Measurements from ENCODE around the gene SHH. TPM values are rescaled to one million over a fixed set of nuclear protein-coding genes. Genes with fewer than 3 reads are reported as not detected.

SHH gene
- total and polyA plus RNA-seq, 7 experiments from 2014 or later, result not detected

DNA sequence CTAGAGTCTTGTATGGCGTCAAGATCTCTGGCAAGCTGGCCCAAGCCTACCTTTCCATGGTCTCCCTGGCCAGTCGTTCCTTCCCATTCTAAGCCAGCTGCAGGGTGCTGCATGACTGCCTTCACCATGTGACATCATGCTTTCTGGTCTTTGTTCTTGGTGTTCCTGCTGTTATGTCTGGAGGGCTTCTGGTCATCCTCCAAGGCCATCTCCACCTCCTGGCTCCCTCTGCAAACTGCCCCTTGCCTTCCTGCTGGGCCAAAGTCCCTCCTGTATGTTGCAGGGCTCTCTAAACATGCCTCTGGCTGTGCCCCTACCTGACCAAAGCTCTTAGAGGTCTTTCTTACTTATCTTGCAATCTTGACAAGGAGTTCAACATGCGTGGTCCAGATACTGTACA, 44.4 kb upstream of the SHH start:
- CTCF ChIA-PET, result no interaction called here
- no peak for ATAC-seq

DNA sequence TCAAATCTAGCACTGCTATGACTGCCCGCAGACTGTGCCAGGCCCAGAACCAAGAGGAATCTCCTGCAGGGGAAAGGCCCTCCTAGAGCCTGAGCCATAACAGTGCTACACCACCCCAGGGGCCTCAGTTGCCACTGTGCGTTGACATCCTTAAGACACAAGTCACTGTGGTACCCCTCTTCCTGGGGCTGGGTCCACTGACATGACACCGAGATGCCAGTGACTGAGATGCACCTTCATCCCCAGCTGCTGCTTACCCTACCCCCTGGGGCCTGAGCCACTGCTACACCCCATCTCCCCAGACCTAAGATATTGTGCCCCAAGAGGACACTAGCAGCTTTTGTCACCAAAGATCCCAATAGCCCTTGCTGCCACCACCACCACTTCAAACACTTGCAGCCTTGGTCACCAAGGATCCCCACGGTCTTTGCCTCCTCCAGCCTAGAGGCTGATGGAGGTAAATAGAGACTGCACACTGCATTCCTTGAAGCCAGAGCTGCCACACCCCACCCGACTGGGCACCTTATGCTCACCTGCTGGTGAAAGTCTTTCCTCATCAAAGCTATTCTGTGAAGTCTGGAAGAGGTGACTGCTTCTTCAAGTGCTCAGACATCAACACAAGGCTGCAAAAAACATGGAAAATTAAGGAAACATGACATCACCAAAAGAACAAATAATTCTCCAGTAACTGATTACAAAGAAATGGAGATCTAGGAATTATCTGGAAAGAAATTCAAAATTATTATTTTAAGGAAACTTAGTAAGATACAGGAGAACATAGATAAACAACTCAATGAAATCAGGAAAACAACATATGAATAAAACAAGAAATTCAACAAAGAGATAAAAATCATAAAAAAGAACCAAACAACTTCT, 40.4 kb upstream of the SHH start:
- H3K36me3 ChIP-seq (ENCODE audit: control insufficient read depth in 2 of 3, insufficient read depth in 3 of 3, low read length in 3 of 3), result no peaks in the 10 kb centered on the region
- intact Hi-C loops (cut with micrococcal nuclease), result no loop called here
- Mint-ChIP-seq H3K27ac (no peak overlapping the region), H3K36me3 (no peaks in the 10 kb centered on the region), H3K9me3 (peaks cover 0 to 4% (median 0%) of the 10 kb centered on the region in 11 donors), H3K4me3 (no peak overlapping the region), H3K27me3 (peaks cover 0 to 32% (median 12%) of the 10 kb centered on the region in 5 donors), H3K4me1 (peaks cover 0 to 1% (median 0%) of the 10 kb centered on the region in 7 donors)
- H3K27me3 ChIP-seq (ENCODE audit: control insufficient read depth in 2 of 2, insufficient read depth in 2 of 2, low read length in 2 of 2), result no peaks in the 10 kb centered on the region
- H3K4me1 ChIP-seq (ENCODE audit: control insufficient read depth in 2 of 2, insufficient read depth in 2 of 2, low read length in 2 of 2), result no peaks in the 10 kb centered on the region
- POLR2A ChIA-PET, result no interaction called here
- H3K9me3 ChIP-seq (ENCODE audit: control insufficient read depth in 2 of 3, low read length in 3 of 3), result no peaks in the 10 kb centered on the region
- no peak overlapping the region for H3K27ac ChIP-seq (ENCODE audit: low read depth, low read length)
- peak in 1 of 9 donors; percentile 11 for DNase-seq
- H3K4me3 ChIP-seq (ENCODE audit: low read length), result no peak overlapping the region
- no peak for ATAC-seq
- CTCF ChIA-PET, result no interaction called here

More for the DNA sequence above, 44.4 kb upstream of the SHH start:
- Mint-ChIP-seq H3K27ac (no peak overlapping the region), H3K36me3 (no peaks in the 10 kb centered on the region), H3K4me3 (no peak overlapping the region), H3K27me3 (peaks cover 0 to 18% (median 11%) of the 10 kb centered on the region in 5 donors), H3K4me1 (no peaks in the 10 kb centered on the region), H3K9me3 (peaks cover 0 to 4% (median 0%) of the 10 kb centered on the region in 11 donors)
- Histone ChIP-seq H3K4me3 (ENCODE audit: low read length) (no peak overlapping the region), H3K36me3 (ENCODE audit: control insufficient read depth in 2 of 3, insufficient read depth in 3 of 3, low read length in 3 of 3) (no peaks in the 10 kb centered on the region), H3K4me1 (ENCODE audit: control insufficient read depth in 2 of 2, insufficient read depth in 2 of 2, low read length in 2 of 2) (no peaks in the 10 kb centered on the region), H3K27ac (ENCODE audit: low read depth, low read length) (no peak overlapping the region), H3K9me3 (ENCODE audit: control insufficient read depth in 2 of 3, low read length in 3 of 3) (no peaks in the 10 kb centered on the region), H3K27me3 (ENCODE audit: control insufficient read depth in 2 of 2, insufficient read depth in 2 of 2, low read length in 2 of 2) (no peaks in the 10 kb centered on the region)
- DNase-seq, result peak in 1 of 9 donors; percentile 8
- POLR2A ChIA-PET, result no interaction called here
- intact Hi-C loops (cut with micrococcal nuclease), result no loop called here

DNA sequence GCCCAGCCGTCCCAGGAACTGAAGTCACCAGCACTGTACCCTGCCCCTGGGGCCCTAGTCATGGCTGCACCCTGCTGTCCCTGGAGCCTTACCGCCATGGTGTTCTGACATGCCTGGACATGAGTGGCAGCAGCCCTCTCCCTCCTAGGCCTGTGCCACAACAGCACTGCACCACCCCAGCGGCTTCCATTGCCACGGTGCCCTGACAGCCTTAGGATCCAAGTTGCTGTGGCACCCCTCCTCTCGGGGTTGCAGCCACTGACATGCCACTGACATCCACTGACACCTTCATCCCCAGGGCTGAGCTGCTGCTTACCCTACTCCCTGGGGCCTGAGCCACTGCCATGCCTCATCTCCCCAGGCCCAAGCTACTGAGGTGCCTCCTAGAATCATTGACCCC, 39.6 kb upstream of the SHH start:
- no peak overlapping the region for H3K4me3 Mint-ChIP-seq
- H3K4me3 ChIP-seq (ENCODE audit: low read length), result no peak overlapping the region
- H3K27ac Mint-ChIP-seq, result no peak overlapping the region
- no peak for ATAC-seq
- POLR2A ChIA-PET, result no interaction called here
- no peaks in the 10 kb centered on the region for H3K36me3 Mint-ChIP-seq
- CTCF ChIA-PET, result interaction anchor here (0.7 kb wide), 1 partner anchor 742 kb away, joined by 3 read pairs; no protein-coding TSS in a partner anchor
- H3K27ac ChIP-seq (ENCODE audit: low read depth, low read length), result no peak overlapping the region
- no peaks in the 10 kb centered on the region for H3K27me3 ChIP-seq (ENCODE audit: control insufficient read depth in 2 of 2, insufficient read depth in 2 of 2, low read length in 2 of 2)
- H3K9me3 ChIP-seq (ENCODE audit: control insufficient read depth in 2 of 3, low read length in 3 of 3), result no peaks in the 10 kb centered on the region
- peaks cover 0 to 4% (median 0%) of the 10 kb centered on the region in 11 donors for H3K9me3 Mint-ChIP-seq
- H3K36me3 ChIP-seq (ENCODE audit: control insufficient read depth in 2 of 3, insufficient read depth in 3 of 3, low read length in 3 of 3), result no peaks in the 10 kb centered on the region
- no peak for DNase-seq
- peaks cover 0 to 32% (median 12%) of the 10 kb centered on the region in 5 donors for H3K27me3 Mint-ChIP-seq
- no peaks in the 10 kb centered on the region for H3K4me1 ChIP-seq (ENCODE audit: control insufficient read depth in 2 of 2, insufficient read depth in 2 of 2, low read length in 2 of 2)
- intact Hi-C loops (cut with micrococcal nuclease), result no loop called here
- peaks cover 0 to 1% (median 0%) of the 10 kb centered on the region in 7 donors for H3K4me1 Mint-ChIP-seq

DNA sequence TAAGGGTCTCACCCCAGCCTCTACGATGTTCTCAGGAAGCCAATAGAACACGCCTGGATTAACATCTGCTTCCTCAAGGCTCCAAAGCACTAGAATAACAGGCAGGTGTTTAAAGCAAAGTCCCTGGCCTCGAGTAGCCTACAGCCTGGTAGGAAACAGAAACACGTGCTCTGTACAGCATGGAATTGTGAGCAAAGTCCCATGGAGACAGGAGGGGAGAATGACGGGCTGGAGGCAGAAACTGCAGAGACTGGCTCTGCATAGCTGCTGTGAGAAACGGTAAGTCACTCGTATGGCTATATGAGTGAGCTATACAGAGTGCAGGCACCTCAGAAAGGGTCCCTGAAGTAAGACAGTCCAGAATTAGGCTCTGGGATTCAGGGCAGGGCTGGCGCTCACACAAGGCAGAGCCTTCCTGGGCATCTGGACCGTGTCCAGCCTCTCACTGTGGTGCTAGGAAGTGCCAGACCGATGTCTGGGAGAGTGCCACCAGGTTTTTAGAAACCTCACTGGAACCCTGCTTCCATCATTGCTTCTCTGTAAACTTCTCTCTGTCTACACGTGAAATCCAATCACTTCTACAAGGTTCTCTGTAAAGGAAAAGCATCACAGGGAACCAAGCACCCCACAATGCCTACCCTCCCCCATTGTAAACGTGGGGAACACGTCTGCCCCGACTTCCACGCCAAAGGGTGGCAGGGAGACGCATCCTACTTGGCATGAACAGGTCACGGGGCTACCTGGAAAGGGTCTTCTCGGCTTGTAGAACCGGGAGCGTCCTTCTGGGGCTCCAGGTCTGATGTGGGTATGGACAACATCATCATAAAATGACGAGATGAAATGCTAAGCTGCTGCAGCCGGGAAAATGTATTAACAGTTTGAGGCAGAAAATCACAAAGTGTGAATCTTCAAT, 38.8 kb upstream of the SHH start:
- peaks cover 0 to 1% (median 0%) of the 10 kb centered on the region in 7 donors for H3K4me1 Mint-ChIP-seq
- no peak overlapping the region for H3K27ac ChIP-seq (ENCODE audit: low read depth, low read length)
- no peak overlapping the region for H3K4me3 Mint-ChIP-seq
- no peaks in the 10 kb centered on the region for H3K27me3 ChIP-seq (ENCODE audit: control insufficient read depth in 2 of 2, insufficient read depth in 2 of 2, low read length in 2 of 2)
- POLR2A ChIA-PET, result no interaction called here
- no peak overlapping the region for H3K4me3 ChIP-seq (ENCODE audit: low read length)
- H3K27ac Mint-ChIP-seq, result no peak overlapping the region
- H3K9me3 Mint-ChIP-seq, result peaks cover 0 to 4% (median 0%) of the 10 kb centered on the region in 11 donors
- H3K27me3 Mint-ChIP-seq, result peaks cover 0 to 32% (median 12%) of the 10 kb centered on the region in 5 donors
- DNase-seq, result no peak
- H3K4me1 ChIP-seq (ENCODE audit: control insufficient read depth in 2 of 2, insufficient read depth in 2 of 2, low read length in 2 of 2), result no peaks in the 10 kb centered on the region
- H3K36me3 ChIP-seq (ENCODE audit: control insufficient read depth in 2 of 3, insufficient read depth in 3 of 3, low read length in 3 of 3), result no peaks in the 10 kb centered on the region
- no peak for ATAC-seq
- CTCF ChIA-PET, result no interaction called here
- intact Hi-C loops (cut with micrococcal nuclease), result no loop called here
- H3K36me3 Mint-ChIP-seq, result no peaks in the 10 kb centered on the region
- H3K9me3 ChIP-seq (ENCODE audit: control insufficient read depth in 2 of 3, low read length in 3 of 3), result no peaks in the 10 kb centered on the region

DNA sequence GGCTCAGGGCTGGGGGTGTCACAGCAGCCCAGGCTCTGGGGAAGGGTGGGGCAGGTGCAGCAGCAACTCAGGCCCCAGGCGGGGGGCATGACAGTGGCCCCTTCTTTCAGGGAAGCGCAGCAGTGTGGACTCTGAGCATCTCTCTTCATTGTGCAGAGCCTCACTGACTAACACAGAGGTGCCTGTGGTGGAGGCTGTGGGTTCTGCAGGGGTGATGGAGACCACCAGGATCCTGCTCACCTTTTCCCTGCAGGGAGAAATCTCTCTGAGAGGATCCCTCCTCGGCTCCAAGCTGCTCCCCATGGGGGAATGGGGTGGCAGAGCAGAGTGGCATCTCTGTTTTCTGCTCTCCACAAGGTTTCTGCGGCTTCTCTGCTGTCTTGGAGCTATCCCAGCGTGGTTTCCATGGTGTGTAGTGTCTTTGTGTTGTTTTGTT, 37.8 kb upstream of the SHH start:
- intact Hi-C loops (cut with micrococcal nuclease), result no loop called here
- Histone ChIP-seq H3K4me1 (ENCODE audit: control insufficient read depth in 2 of 2, insufficient read depth in 2 of 2, low read length in 2 of 2) (no peaks in the 10 kb centered on the region), H3K27me3 (ENCODE audit: control insufficient read depth in 2 of 2, insufficient read depth in 2 of 2, low read length in 2 of 2) (no peaks in the 10 kb centered on the region), H3K27ac (ENCODE audit: low read depth, low read length) (no peak overlapping the region), H3K9me3 (ENCODE audit: control insufficient read depth in 2 of 3, low read length in 3 of 3) (no peaks in the 10 kb centered on the region), H3K4me3 (ENCODE audit: low read length) (no peak overlapping the region), H3K36me3 (ENCODE audit: control insufficient read depth in 2 of 3, insufficient read depth in 3 of 3, low read length in 3 of 3) (no peaks in the 10 kb centered on the region)
- Mint-ChIP-seq H3K4me1 (peaks cover 0 to 1% (median 0%) of the 10 kb centered on the region in 7 donors), H3K36me3 (no peaks in the 10 kb centered on the region), H3K27ac (no peak overlapping the region), H3K4me3 (no peak overlapping the region), H3K27me3 (peaks cover 0 to 32% (median 12%) of the 10 kb centered on the region in 5 donors), H3K9me3 (no peaks in the 10 kb centered on the region)
- ATAC-seq, result no peak
- ChIA-PET POLR2A (no interaction called here), CTCF (no interaction called here)
- no peak for DNase-seq

DNA sequence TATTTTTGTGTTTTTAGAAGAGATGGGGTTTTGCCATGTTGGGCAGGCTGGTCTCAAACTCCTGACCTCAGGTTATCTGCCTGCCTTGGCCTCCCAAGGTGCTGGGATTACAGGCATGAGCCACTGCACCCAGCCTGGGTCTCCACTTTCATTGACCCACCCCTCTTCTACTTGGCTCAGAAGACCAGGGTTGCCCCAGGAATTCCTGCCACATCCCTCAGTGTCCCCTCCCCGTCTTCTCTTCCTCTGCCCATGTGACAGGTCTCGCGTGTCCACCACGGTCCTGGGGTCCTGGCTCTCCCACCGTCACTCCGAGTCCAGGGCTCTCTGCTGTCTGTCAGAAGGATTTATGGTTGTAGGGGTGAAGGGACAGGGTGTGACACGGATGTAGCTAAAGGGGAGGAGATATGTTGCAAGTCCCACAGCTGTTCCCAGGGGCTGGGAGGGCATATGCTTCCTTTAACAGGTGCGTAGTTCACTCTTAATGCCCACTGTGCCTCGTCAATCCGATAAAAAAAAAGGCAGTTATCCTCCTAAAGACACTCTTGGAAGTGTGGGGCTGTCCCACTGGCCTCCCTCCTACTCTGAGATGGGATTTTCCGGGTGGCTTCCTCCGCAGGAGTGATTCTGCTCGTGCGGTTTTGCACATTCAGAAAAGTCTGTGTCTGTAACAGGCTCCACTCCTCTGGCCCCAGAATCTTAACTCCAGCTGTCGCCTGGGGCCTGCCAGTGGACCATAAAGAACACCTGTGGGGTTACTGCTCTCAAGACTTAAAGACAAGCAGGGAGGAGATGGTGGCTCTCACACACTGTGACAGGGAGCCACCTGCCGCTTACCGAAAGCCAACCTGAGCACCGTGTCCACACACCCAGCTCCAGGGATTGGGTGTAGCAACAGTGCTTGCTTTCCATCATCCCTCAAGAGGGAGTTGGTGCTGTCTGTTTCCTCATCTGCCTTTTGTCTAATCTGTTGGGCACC, 36.7 kb upstream of the SHH start:
- H3K27ac ChIP-seq (ENCODE audit: low read depth, low read length), result no peak overlapping the region
- POLR2A ChIA-PET, result no interaction called here
- DNase-seq (no peak), ATAC-seq (no peak)
- Mint-ChIP-seq H3K27ac (no peak overlapping the region), H3K9me3 (no peaks in the 10 kb centered on the region), H3K4me3 (no peak overlapping the region), H3K27me3 (peaks cover 0 to 32% (median 12%) of the 10 kb centered on the region in 5 donors), H3K4me1 (peaks cover 0 to 1% (median 0%) of the 10 kb centered on the region in 7 donors), H3K36me3 (no peaks in the 10 kb centered on the region)
- H3K4me3 ChIP-seq (ENCODE audit: low read length), result no peak overlapping the region
- H3K36me3 ChIP-seq (ENCODE audit: control insufficient read depth in 2 of 3, insufficient read depth in 3 of 3, low read length in 3 of 3), result no peaks in the 10 kb centered on the region
- H3K4me1 ChIP-seq (ENCODE audit: control insufficient read depth in 2 of 2, insufficient read depth in 2 of 2, low read length in 2 of 2), result no peaks in the 10 kb centered on the region
- no peaks in the 10 kb centered on the region for H3K27me3 ChIP-seq (ENCODE audit: control insufficient read depth in 2 of 2, insufficient read depth in 2 of 2, low read length in 2 of 2)
- CTCF ChIA-PET, result no interaction called here
- no peaks in the 10 kb centered on the region for H3K9me3 ChIP-seq (ENCODE audit: control insufficient read depth in 2 of 3, low read length in 3 of 3)
- intact Hi-C loops (cut with micrococcal nuclease), result no loop called here
